HepG2 (cell line): ENCODE data around the gene CNPPD1. TPM values are rescaled to one million over a fixed set of nuclear protein-coding genes. Genes with fewer than 3 reads are reported as not detected.

ENCODE experiments used
- CC2D1A ChIP-seq: sonication (generic); formaldehyde crosslinking; IDR thresholded peaks from 2 replicates; pipeline ENCODE4 v1.8.1; 2023; ENCODE audit warnings: mild to moderate bottlenecking, missing genetic modification reagents
- CENPT ChIP-seq: sonication (generic); formaldehyde crosslinking; IDR thresholded peaks from 2 replicates; pipeline ENCODE4 v1.8.0; 2022; ENCODE audit warnings: low read depth, mild to moderate bottlenecking, moderate library complexity, missing genetic modification reagents
- EEA1 ChIP-seq: sonication (generic); formaldehyde crosslinking; IDR thresholded peaks from 2 replicates; pipeline ENCODE4 v1.5.1; 2020; ENCODE audit warnings: mild to moderate bottlenecking, missing genetic modification reagents, borderline replicate concordance
- ELF4 ChIP-seq: sonication (generic); formaldehyde crosslinking; IDR thresholded peaks from 2 replicates; pipeline ENCODE4 v1.5.0; 2020; ENCODE audit warnings: missing genetic modification reagents, mild to moderate bottlenecking, moderate library complexity, borderline replicate concordance
- FOSL1 ChIP-seq: sonication (generic); formaldehyde crosslinking; IDR thresholded peaks from 2 replicates; pipeline ENCODE4 v1.9.0; 2021; ENCODE audit warnings: missing genetic modification reagents, borderline replicate concordance
- POLR2A ChIP-seq, 2 experiments: IDR thresholded peaks; 2 replicates each; pipeline ENCODE4 v1.6.1; 2011; ENCODE audit warnings: low read depth in 2 of 2, low read length in 2 of 2, mild to moderate bottlenecking in 1 of 2, moderate library complexity in 1 of 2; ENCODE audit not compliant: insufficient read depth in 1 of 2
- TBP ChIP-seq: sonication (generic); formaldehyde crosslinking; IDR thresholded peaks from 2 replicates; pipeline ENCODE4 v1.5.0; 2020; ENCODE audit warnings: missing genetic modification reagents
- TRIM22 ChIP-seq: fragments of 450-650 bp; IDR thresholded peaks from 2 replicates; pipeline ENCODE4 v1.6.1; 2017
- XBP1 ChIP-seq: sonication (generic); formaldehyde crosslinking; IDR thresholded peaks from 2 replicates; pipeline ENCODE4 v1.5.0; 2020; ENCODE audit warnings: missing genetic modification reagents
- ZFP36L2 ChIP-seq: sonication (generic); formaldehyde crosslinking; IDR thresholded peaks from 2 replicates; pipeline ENCODE4 v1.4.0; 2020; ENCODE audit warnings: missing genetic modification reagents
- ZKSCAN8 ChIP-seq: IDR thresholded peaks from 2 replicates; pipeline ENCODE4 v1.6.1; 2016; ENCODE audit warnings: borderline replicate concordance, missing genetic modification reagents, missing compliant biosample characterization
- ZNF281 ChIP-seq: sonication (generic); formaldehyde crosslinking; IDR thresholded peaks from 2 replicates; pipeline ENCODE4 v1.4.0; 2020; ENCODE audit warnings: missing genetic modification reagents, borderline replicate concordance
- ZNF362 ChIP-seq: sonication (generic); formaldehyde crosslinking; IDR thresholded peaks from 2 replicates; pipeline ENCODE4 v1.4.0; 2020; ENCODE audit warnings: missing genetic modification reagents, mild to moderate bottlenecking, borderline replicate concordance
- ZNF577 ChIP-seq: sonication (generic); formaldehyde crosslinking; IDR thresholded peaks from 2 replicates; pipeline ENCODE4 v1.4.0; 2020; ENCODE audit warnings: mild to moderate bottlenecking, low read depth, missing genetic modification reagents, borderline replicate concordance
- ZNF616 ChIP-seq: sonication (generic); formaldehyde crosslinking; IDR thresholded peaks from 2 replicates; pipeline ENCODE4 v1.5.0; 2020; ENCODE audit warnings: low read depth, mild to moderate bottlenecking, missing genetic modification reagents
- ZNF619 ChIP-seq: sonication (generic); formaldehyde crosslinking; IDR thresholded peaks from 2 replicates; pipeline ENCODE4 v1.4.0; 2020; ENCODE audit warnings: mild to moderate bottlenecking, missing genetic modification reagents
- ZNF678 ChIP-seq: sonication (generic); formaldehyde crosslinking; IDR thresholded peaks from 2 replicates; pipeline ENCODE4 v1.4.0; 2020; ENCODE audit warnings: mild to moderate bottlenecking, missing genetic modification reagents
- ZNF724P ChIP-seq: sonication (generic); formaldehyde crosslinking; IDR thresholded peaks from 2 replicates; pipeline ENCODE4 v1.8.0; 2022; ENCODE audit warnings: missing genetic modification reagents, borderline replicate concordance
- ZNF737 ChIP-seq: sonication (generic); formaldehyde crosslinking; IDR thresholded peaks from 2 replicates; pipeline ENCODE4 v1.5.0; 2020; ENCODE audit warnings: missing genetic modification reagents, mild to moderate bottlenecking, borderline replicate concordance
- ZNF878 ChIP-seq: sonication (generic); formaldehyde crosslinking; IDR thresholded peaks from 2 replicates; pipeline ENCODE4 v1.8.1; 2023; ENCODE audit warnings: mild to moderate bottlenecking, missing genetic modification reagents, moderate library complexity
- ZSCAN29 ChIP-seq: sonication (generic); formaldehyde crosslinking; conservative IDR thresholded peaks from 2 replicates; pipeline ENCODE4 v1.4.0; 2020; ENCODE audit warnings: mild to moderate bottlenecking, missing genetic modification reagents
- polyA plus RNA-seq, 8 experiments: library from polyadenylated mRNA; depleted of rRNA in 3 of 8; stranded (reverse) in 7 of 8; unstranded in 1 of 8; fragments of >200 nt; fragmentation: Illumina TruSeq in 4 of 8; extraction: Trizol in 4 of 8; gene quantifications; 2 replicates each; pipeline versions ENCODE4 v1.2.1 to v1.2.3, GENCODE V29; 2011 to 2016; ENCODE audit warnings: low read depth in 4 of 8, missing spikeins in 1 of 8, mixed read lengths in 1 of 8; ENCODE audit not compliant: insufficient read depth in 1 of 8
- total RNA-seq, 5 experiments: library from RNA; depleted of rRNA; stranded (reverse); fragments of >200 nt; fragmentation: Illumina TruSeq; extraction: Trizol; gene quantifications; 2 replicates each; pipeline ENCODE4 v1.2.3, GENCODE V29; 2016; ENCODE audit warnings: low read depth in 1 of 5

Gene CNPPD1
- total and polyA plus RNA-seq, 2 of the 13 experiments (the other 11 are each of a cell fraction or from before 2014, with no cell fraction given), result 35.5 to 49.4 TPM

GRCh38 chr2:219160186-219161017, 16.3 kb downstream of the CNPPD1 start, which contains the start of gene NHEJ1 (continued):
- TF ChIP-seq ZNF281 (peak; percentile 31; the same call in 1 of the 2 replicates), CENPT (CRISPR knock-in tag) (0 out of 2 replicates have a peak, but pooled peaks have one; percentile 73), ELF4 (peak; percentile 90; the same call in 1 of the 2 replicates), FOSL1 (CRISPR knock-in tag) (no peak), CC2D1A (CRISPR knock-in tag) (0 out of 2 replicates have a peak, but pooled peaks have one; percentile 79), XBP1 (CRISPR knock-in tag) (0 out of 2 replicates have a peak, but pooled peaks have one; percentile 78), ZNF737 (CRISPR knock-in tag) (no peak), ZNF619 (CRISPR knock-in tag) (no peak), ZKSCAN8 (CRISPR knock-in tag) (no peak), TRIM22 (no peak), ZFP36L2 (CRISPR knock-in tag) (no peak), EEA1 (CRISPR knock-in tag) (peak; percentile 87; the same call in 1 of the 2 replicates), ZNF577 (CRISPR knock-in tag) (no peak), ZSCAN29 (CRISPR knock-in tag) (0 out of 2 replicates have a peak, but pooled peaks have one; percentile 64), ZNF362 (CRISPR knock-in tag) (peak; percentile 15; the same call in 1 of the 2 replicates), ZNF678 (CRISPR knock-in tag) (peak; percentile 28; the same call in 1 of the 2 replicates), TBP (CRISPR knock-in tag) (no peak), ZNF724P (CRISPR knock-in tag) (no peak), POLR2A (IDR thresholded peaks at IDR 0.05; ENCODE audit: insufficient read depth in 1 of 2, low read depth in 2 of 2, low read length in 2 of 2) (peak; percentile 68 to 93), ZNF878 (CRISPR knock-in tag) (no peak), ZNF616 (CRISPR knock-in tag) (peak; percentile 80)
